A673 (cell line): ENCODE results near the gene ADA. TPM values are rescaled to one million over a fixed set of nuclear protein-coding genes. Genes with fewer than 3 reads are reported as not detected.
A peak's percentile ranks its signal among the peaks of the same experiment; 100 is the strongest.

ENCODE experiments used
- BruUV-seq: library from RNA; stranded (reverse); fragments of 400-500 nt; replicated peaks from 2 replicates; lab custom pipeline; 2021; lab: Mats Ljungman, UMichigan
- CTCF ChIA-PET: fragments of 300-600 bp; sonication (Branson Sonifier 250); formaldehyde crosslinking; loops from one replicate; lab custom pipeline; 2022; ENCODE audit warnings: antibody characterized with exemption; lab: Charles Lee
- POLR2A ChIA-PET: fragments of 300-600 bp; sonication (Branson Sonifier 250); formaldehyde crosslinking; loops from one replicate; lab custom pipeline; 2022; ENCODE audit warnings: antibody characterized with exemption; ENCODE audit not compliant: low non-redundant PET; lab: Charles Lee
- DNase-seq: peaks from one replicate; pipeline ENCODE4 v3.0.0-alpha.2; 2015; ENCODE audit warnings: low spot score
- H3K27ac ChIP-seq: fragments of 200-600 bp; sonication (generic); 2 replicates; pipeline ENCODE4 v1.5.1; 2016; ENCODE audit warnings: mixed run types, low read depth, mild to moderate bottlenecking, mixed read lengths, antibody characterized with exemption, low read length; ENCODE audit not compliant: poor library complexity, severe bottlenecking
- H3K27me3 ChIP-seq: fragments of 200-600 bp; sonication (generic); replicated peaks from 2 replicates; pipeline ENCODE4 v1.6.1; 2017; ENCODE audit warnings: mixed run types, low read depth, mild to moderate bottlenecking, mixed read lengths, antibody characterized with exemption, low read length; ENCODE audit not compliant: insufficient read depth, poor library complexity
- H3K36me3 ChIP-seq: fragments of 200-600 bp; sonication (generic); 2 replicates; pipeline ENCODE4 v1.6.1; 2016; ENCODE audit warnings: mixed run types, mild to moderate bottlenecking, mixed read lengths, antibody characterized with exemption, low read length; ENCODE audit not compliant: insufficient read depth, poor library complexity, severe bottlenecking
- H3K4me1 ChIP-seq: fragments of 200-600 bp; sonication (generic); 2 replicates; pipeline ENCODE4 v1.6.1; 2017; ENCODE audit warnings: mixed run types, mild to moderate bottlenecking, mixed read lengths, antibody characterized with exemption, low read length; ENCODE audit not compliant: insufficient read depth, poor library complexity, severe bottlenecking
- H3K4me3 ChIP-seq: fragments of 200-600 bp; sonication (generic); 2 replicates; pipeline ENCODE4 v1.5.1; 2016; ENCODE audit warnings: low read depth, mixed run types, mild to moderate bottlenecking, mixed read lengths, low read length; ENCODE audit not compliant: poor library complexity, severe bottlenecking
- H3K9me3 ChIP-seq: fragments of 200-600 bp; sonication (generic); 2 replicates; pipeline ENCODE4 v1.6.1; 2016; ENCODE audit warnings: mixed run types, low read depth, mild to moderate bottlenecking, mixed read lengths, antibody characterized with exemption, low read length; ENCODE audit not compliant: poor library complexity, severe bottlenecking
- EZH2 ChIP-seq: fragments of 200-600 bp; sonication (generic); IDR thresholded peaks from 2 replicates; pipeline ENCODE4 v1.6.1; 2017; ENCODE audit warnings: borderline replicate concordance, low read depth, mild to moderate bottlenecking, mixed read lengths, antibody characterized with exemption, low read length; ENCODE audit not compliant: poor library complexity, severe bottlenecking
- intact Hi-C: fragments of 100-400 bp; cut with micrococcal nuclease; formaldehyde crosslinking; loops from one replicate; pipeline ENCODE4 v1.10.0; 2022; ENCODE audit not compliant: unreplicated experiment
- total RNA-seq: library from RNA; stranded (reverse); gene quantifications from 2 replicates; pipeline ENCODE4 v1.2.3, GENCODE V29; 2021
- TF ChIP-seq, protein P1 (sequence below): fragments of 300-800, 200-600 bp; sonication (generic); conservative IDR thresholded peaks from 2 replicates; pipeline ENCODE4 v1.5.1; 2017; ENCODE audit warnings: low read depth, mild to moderate bottlenecking, antibody characterized with exemption, low read length, moderate library complexity, mixed read lengths

The ADA gene
- total RNA-seq, 1 experiment from 2014 or later, result 19.3 TPM

DNA sequence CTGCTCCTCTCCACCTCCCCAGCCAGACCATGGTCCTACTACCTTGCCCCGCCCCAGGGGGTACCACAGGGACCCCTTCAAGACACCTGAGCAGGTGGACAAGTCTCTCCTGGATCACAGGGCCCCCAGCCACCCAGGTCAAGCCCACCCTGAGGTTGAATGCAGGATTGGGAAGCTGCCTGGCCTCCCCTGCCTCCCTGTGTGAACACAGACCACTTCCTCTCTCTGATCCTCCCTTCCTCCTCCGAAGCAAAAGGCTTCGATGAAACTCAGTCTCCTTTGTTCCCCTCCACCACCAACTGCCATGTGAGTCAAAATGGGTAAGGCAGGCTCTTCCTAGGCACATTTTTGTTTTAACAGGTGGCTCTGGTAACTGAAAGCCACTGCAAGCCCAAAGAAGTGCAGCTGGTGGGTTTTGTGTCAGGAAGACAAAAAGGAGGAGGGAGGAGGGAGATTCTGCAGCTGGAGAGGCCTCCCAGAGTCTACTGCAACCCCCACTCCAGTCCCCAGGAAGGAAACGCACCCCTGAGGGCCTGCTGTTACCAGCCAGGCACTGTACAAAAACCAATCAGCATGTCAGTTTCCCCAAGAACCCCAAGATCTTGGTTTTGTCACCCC, 5.4 kb downstream of the ADA start:
- no peak overlapping the region for H3K4me3 ChIP-seq
- peaks cover under 1% of the 10 kb centered on the region for H3K36me3 ChIP-seq
- ChIA-PET POLR2A (no interaction called here), CTCF (no interaction called here)
- intact Hi-C loops, result no loop called here
- peak overlapping the region; percentile 67 for H3K27ac ChIP-seq
- no peaks in the 10 kb centered on the region for H3K9me3 ChIP-seq
- peak; percentile 62 for DNase-seq
- no TSS peak for BruUV-seq
- TF ChIP-seq, protein P1, sequence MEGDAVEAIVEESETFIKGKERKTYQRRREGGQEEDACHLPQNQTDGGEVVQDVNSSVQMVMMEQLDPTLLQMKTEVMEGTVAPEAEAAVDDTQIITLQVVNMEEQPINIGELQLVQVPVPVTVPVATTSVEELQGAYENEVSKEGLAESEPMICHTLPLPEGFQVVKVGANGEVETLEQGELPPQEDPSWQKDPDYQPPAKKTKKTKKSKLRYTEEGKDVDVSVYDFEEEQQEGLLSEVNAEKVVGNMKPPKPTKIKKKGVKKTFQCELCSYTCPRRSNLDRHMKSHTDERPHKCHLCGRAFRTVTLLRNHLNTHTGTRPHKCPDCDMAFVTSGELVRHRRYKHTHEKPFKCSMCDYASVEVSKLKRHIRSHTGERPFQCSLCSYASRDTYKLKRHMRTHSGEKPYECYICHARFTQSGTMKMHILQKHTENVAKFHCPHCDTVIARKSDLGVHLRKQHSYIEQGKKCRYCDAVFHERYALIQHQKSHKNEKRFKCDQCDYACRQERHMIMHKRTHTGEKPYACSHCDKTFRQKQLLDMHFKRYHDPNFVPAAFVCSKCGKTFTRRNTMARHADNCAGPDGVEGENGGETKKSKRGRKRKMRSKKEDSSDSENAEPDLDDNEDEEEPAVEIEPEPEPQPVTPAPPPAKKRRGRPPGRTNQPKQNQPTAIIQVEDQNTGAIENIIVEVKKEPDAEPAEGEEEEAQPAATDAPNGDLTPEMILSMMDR, result no peak
- no peaks in the 10 kb centered on the region for H3K27me3 ChIP-seq
- H3K4me1 ChIP-seq, result peaks cover 50% of the 10 kb centered on the region

DNA sequence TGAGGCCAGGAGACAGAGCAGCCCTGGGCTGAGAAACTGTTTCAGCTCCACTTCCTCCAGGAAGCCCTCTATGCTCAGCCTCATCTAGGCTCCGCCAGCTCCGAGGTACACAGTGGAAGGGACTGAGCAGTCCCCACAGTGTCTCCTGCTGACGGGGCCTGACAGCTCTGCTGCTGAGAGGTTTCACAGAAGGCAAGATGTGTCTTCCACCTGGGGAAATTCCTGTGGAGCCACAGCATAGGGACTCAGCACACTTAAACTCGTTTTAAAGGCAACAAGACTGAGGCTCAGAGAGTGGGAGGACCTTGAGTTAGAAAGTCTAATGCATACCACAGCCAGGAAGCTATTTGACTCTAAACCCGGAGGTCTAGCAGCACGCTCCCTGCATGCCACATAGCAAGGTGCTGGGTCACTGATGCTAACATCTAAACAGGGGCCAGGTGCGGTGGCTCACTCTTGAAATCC, 6.8 kb downstream of the ADA start:
- CTCF ChIA-PET, result interaction anchor here (0.5 kb wide), 1 partner anchor 332 kb away, joined by 3 read pairs; no protein-coding TSS in a partner anchor
- Histone ChIP-seq H3K36me3 (peaks cover 5% of the 10 kb centered on the region), H3K4me1 (peaks cover 44% of the 10 kb centered on the region), H3K9me3 (no peaks in the 10 kb centered on the region), H3K4me3 (no peak overlapping the region), H3K27me3 (no peaks in the 10 kb centered on the region), H3K27ac (peak overlapping the region; percentile 81)
- TF ChIP-seq EZH2, result no peak
- no TSS peak for BruUV-seq
- DNase-seq, result no peak
- intact Hi-C loops, result no loop called here
- POLR2A ChIA-PET, result no interaction called here

DNA sequence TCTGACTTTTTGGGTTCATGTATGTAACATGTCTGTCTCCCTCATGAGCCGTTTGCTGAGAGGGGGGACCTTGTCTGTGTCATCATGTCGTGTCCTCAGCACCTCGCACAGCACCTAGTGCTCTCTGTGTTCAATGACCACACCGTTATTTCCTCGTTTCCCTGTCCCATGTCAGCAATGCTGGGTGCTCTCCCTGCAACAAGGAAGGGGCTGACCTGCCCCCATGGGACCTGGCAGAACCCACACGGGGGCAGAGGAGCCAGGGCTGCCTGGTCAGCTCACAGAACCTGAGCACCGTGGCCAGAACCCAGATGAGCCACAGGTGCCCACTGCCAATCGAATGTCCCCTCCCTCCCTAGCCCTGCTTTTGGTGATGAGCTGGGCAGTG, 7.3 kb downstream of the ADA start:
- peaks cover 44% of the 10 kb centered on the region for H3K4me1 ChIP-seq
- POLR2A ChIA-PET, result no interaction called here

More for the DNA sequence above, 7.3 kb downstream of the ADA start:
- Histone ChIP-seq H3K9me3 (no peaks in the 10 kb centered on the region), H3K27me3 (no peaks in the 10 kb centered on the region), H3K4me3 (no peak overlapping the region), H3K36me3 (peaks cover 5% of the 10 kb centered on the region), H3K27ac (peak overlapping the region; percentile 81)
- no peak for TF ChIP-seq EZH2
- TF ChIP-seq, protein P1, result no peak
- no peak for DNase-seq
- CTCF ChIA-PET, result interaction anchor here (0.5 kb wide), 1 partner anchor 331 kb away, joined by 3 read pairs; no protein-coding TSS in a partner anchor
- no TSS peak for BruUV-seq
- intact Hi-C loops, result no loop called here
